GM19467 (cell line): ENCODE data around the gene SYT10.
"Not testable (repeated sequence)": the region's sequence is repeated elsewhere in the genome, so short reads cannot be mapped to it uniquely, and the experiment has no call there.

Source experiments
- ATAC-seq: cut with Tn5 transposase; IDR thresholded peaks from one replicate; pipeline ENCODE4 v1.9.1; 2021; ENCODE audit warnings: mild to moderate bottlenecking, moderate library complexity; ENCODE audit not compliant: unreplicated experiment

SYT10 gene

GRCh38 chr12:33439587-33440011 is at the start of gene SYT10:
Gene SYT10, minus strand, starts transcription at chr12:33439819. Its CDS starts 297 bp downstream, at chr12:33439522.
- ATAC-seq = no peak

DNA sequence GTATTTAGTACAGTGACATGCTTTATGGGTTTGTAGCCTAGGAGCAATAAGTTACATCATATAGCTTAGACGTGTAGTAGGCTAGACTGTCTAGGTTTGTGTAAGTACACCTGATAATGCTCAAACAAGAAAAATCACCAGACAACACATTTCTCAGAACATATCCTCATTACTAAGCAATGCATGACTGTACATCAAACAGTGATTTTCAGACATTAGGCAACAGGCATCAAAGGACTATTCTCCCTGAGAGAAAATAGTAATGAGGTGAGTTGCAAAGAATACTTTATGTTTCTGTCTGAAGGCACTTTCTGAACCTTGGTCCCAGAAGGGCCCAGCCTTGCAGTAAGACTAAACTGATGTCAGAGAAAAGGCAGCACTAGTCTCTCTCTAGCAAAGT is 48.4 kb upstream of the SYT10 start:
- ATAC-seq = no peak

- ATAC-seq = no peak
These were observed 46.4 kb upstream of the SYT10 start for GRCh38 chr12:33486058-33486457.

DNA sequence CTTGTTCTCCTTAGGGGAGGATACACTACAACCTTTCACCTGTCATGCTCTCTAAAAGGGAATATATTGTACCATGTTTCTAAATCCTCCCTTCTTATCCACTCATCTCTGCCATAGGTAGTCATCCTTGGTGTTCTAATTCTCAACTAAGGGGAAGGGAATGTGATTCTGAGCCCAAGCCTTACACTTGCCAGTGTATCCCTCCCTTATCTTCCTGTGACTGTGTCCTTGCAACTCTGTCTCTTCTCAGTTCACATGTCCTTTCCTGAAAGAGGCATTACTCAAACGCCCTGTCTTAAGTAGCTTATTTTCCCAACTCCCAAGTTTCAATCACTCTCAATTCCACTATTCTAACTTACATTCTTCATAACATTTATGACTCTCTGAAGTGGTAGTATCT is 44.5 kb upstream of the SYT10 start:
- no peak for ATAC-seq

DNA sequence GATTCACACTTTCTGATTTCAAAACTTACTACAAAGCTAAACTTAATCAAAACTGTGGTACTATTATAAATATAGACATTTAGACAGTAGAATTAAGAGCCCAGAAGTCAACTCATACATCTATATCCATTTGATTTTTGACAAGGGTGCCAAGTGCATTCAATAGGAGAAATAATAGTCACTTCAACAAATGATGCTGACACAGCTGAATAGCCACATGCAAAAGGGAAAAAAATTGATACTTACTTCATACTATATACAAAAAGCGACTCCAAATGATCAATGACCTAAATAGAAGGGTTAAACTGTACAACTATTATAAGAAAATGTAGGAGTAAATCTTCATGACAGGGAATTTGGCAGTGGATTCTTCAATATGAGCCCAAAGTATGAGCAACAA is 40.7 kb upstream of the SYT10 start:
- ATAC-seq = no peak

DNA sequence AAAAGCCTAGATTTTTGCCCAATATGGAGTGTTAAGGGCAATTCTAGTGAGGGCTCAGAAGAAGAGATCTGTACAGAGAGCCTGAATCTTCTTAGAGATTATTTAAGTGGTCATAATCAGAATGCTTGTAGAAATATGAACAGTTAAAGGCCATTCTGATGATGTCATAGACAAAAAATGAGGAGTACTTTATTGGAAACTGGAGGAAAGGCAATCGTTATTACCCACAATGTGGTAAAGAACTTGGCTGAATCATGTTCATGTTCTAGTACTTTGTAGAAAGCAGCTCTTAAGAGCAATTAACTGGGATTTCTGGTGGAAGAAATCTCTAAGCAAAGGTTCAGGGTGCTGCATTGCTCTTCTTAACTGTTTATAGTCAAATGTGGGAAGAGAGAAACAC is 36.4 kb upstream of the SYT10 start:
- no peak for ATAC-seq

DNA sequence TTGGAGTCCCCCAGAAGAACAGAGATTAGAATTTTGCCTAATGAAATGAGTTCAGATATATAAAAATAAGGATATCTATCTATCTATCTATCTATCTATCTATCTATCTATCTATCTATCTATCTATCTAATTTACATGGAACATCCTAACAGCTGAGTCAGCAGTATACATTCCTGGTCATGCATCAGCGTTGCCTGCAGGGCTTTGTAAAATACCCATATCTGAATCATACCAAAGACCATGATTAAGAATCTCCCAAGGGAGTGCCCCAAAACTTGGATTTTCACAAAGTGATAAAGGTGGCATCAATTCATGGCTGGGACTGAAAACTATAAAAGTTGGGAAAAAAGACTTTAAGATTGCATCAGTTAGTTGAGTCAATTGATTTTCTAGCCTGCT is 32.7 kb upstream of the SYT10 start:
- no peak for ATAC-seq

- no peak for ATAC-seq
These were observed 15.5 kb upstream of the SYT10 start for GRCh38 chr12:33455096-33455495.

DNA sequence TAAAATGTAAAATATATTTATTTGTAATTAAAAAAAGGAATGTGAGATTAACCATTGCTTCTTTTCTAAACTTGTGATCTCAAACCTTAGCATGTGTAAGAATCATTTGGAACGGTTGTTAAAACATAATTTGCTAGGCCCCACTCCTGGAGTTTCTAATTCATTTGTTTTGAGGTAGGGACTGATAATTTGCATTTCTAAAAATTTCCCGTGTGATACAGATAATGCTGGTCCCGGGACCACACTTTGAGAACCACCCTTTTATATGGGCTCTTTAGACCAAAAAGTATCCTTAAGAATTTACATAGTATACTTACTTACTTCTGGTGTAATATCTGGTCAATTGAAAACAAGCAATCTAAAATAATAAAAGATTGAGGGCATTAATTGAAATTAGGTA is 10.9 kb upstream of the SYT10 start:
- ATAC-seq = no peak

DNA sequence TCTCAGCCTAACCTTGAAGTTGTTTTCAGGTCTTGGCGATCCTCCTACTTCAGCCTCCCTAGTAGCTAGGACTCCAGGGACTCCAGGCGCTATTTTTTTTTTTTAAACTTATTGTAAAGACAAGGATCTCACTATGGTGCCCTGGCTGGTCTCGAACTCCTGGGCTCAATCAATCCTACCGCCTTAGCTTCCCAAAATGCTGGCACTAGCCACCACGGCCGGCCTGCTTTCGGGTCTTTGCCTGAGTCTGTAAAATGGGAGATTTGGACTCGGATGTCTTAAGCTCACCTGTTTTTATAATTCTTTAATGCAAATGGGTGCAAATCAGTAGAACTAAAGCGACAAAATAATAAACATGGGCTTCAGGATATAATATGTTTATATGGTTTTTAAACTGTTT is 858 bp upstream of the SYT10 start:
- no peak for ATAC-seq

GRCh38 chr12:33438851-33439586 is 600 bp downstream of the SYT10 start:
- ATAC-seq = no peak

DNA sequence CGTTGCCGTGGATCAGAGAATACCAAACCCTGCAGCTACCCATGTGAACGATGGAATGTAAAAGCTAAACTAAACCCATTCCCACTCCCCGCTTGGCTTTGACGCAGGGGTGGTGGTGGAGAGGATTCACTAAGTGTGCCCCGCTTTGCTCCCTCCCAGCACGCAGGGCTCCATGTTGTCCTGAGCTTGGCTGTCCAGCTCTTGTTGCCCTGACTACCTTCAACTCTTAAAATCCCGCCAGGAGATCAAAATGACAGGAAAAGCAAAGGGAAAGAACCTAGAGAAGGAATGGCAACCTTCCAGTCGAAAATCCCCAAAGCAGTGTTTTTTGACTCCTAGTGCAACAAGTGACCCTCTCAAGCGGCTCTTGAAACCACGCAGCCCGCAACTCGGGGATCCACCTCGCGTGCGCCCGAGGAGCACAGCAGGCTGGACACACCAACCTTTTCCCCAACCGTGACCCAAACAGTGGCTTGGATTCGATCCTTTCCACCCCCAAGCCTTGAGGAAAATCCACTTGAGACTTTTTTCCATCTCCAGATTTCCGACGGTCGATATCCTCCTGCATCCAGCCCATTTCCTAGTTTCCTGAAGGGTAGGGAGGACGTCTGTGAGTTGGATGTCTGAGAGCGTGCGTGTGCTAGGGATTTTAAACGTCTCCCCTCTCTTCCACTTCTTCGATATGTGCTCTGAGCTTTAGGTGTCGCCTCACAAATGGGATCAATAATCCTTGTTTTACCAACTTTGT is 1.4 kb downstream of the SYT10 start:
- no peak for ATAC-seq

DNA sequence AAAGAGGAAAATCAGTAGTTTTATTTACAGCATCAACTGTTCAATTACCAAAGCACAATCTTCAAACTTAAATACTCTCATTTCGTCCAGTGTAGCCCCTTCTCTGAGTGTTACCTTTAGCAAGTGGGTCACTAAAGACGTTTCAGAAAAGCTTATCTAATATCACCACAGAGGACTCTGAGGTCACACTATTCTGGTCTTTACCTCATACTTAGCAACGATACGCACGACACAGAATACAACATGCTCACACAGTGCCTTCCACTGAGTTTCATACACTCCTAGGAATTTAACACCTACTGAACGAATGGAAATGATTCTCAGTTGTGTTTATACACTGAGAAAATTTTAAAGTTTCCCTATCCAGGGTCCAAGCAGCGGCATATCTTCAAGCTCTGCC is 2.0 kb downstream of the SYT10 start:
- ATAC-seq = no peak

GRCh38 chr12:33432992-33433391 is 6.6 kb downstream of the SYT10 start:
- ATAC-seq = no peak

DNA sequence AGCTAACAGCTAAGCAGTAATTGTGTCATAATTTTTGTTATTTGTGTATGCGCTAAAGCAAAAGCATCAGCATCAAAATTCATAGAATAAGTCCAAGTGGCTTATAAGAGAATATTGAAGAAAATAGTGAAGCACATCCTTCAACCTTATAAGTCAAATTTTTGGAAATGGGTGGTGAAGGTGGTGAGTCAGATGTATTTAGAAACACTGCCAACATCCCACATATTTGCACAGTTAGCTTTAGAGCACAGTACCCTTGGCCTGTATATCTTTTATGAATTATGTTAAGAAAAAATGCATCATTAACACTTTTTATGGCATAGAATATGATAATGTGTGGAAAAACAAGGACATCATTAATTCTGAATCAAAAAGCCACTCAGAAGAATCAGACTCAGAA is 8.0 kb downstream of the SYT10 start:
- ATAC-seq = no peak

GRCh38 chr12:33429468-33429867 is 10.2 kb downstream of the SYT10 start:
- no peak for ATAC-seq

DNA sequence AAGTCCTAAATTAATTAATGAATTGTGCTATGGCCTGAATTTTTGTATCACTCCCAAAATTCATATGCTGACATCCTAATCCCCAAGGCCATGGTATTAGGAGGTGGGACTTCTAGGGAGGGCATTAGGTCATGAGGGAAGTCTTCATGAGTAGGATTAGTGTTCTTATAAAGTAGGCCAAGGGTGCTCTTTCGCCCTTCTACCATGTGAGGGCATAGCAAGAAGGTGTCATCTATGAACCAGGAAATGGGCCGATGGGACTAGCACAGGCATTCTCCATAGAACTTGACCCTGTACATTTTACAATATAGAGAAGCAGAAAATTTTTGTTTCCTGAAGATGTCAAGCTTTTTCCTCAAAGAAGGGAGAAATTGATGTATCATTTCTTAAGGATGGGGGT is 12.5 kb downstream of the SYT10 start:
- no peak for ATAC-seq

GRCh38 chr12:33423706-33424105 is 15.9 kb downstream of the SYT10 start:
- no peak for ATAC-seq

DNA sequence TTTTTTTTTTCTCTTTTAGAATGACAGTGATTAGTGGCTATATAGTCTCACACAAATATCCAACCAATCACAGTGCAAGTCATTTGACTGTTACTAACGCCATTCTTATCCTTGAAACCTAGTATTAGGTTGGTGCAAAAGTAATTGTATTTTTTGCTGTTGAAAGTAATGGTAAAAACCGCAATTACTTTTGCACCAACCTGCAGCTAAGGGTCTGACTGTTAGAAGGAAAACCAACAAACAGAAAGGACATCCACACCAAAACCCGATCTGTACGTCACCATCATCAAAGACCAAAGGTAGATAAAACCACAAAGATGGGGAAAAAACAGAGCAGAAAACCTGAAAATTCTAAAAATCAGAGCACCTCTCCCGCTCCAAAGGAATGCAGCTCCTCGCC is 27.2 kb downstream of the SYT10 start:
- ATAC-seq = not testable (repeated sequence)

- ATAC-seq = no peak
These were observed 56.1 kb downstream of the SYT10 start for GRCh38 chr12:33383503-33383902.

DNA sequence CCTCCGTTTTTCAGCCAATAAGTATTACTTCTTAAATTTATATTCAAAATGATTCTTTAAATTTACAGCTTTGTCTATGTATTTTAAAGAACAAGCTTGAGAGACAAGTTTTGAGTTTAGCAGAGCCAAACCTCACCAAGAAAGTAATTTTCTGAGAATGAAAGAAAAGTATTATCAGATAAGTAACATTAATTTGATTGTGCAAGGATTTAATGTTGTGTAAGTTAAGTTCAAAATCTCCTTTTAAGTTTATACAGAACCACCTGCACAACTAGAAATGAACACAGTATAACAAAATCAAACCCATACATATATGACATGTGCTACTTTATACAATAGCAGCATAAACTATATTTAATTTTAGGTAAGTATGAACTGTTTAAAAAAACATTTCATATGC is 63.5 kb downstream of the SYT10 start:
- no peak for ATAC-seq

GRCh38 chr12:33370318-33370717 is 69.3 kb downstream of the SYT10 start:
- ATAC-seq = no peak
